OCI-LY3 (cell line): ENCODE data around the gene TICRR.

Source experiments
- H2AFZ ChIP-seq: fragments of 200-600, 300-600 bp; shearing (Covaris generic); 2 replicates; pipeline ENCODE4 v1.6.0; 2014; ENCODE audit warnings: antibody characterized with exemption, low read depth, low read length
- H3K27ac ChIP-seq: fragments of 200-600, 300-600 bp; sonication (generic); 2 replicates; pipeline ENCODE4 v1.5.1; 2014; ENCODE audit warnings: mild to moderate bottlenecking, low read length, moderate library complexity, mixed read lengths
- H3K27me3 ChIP-seq: fragments of 200-600, 300-600 bp; sonication (generic); 2 replicates; pipeline ENCODE4 v1.6.1; 2014; ENCODE audit warnings: low read depth, low read length, mixed read lengths
- H3K36me3 ChIP-seq: fragments of 200-600, 300-600 bp; sonication (generic); replicated peaks from 2 replicates; pipeline ENCODE3; 2014; ENCODE audit warnings: low read depth, low read length, mixed read lengths
- H3K4me1 ChIP-seq: fragments of 300-600, 200-600 bp; sonication (generic); 2 replicates; pipeline ENCODE4 v1.6.1; 2014; ENCODE audit warnings: low read length, mixed read lengths
- H3K4me2 ChIP-seq: fragments of 200-600, 300-600 bp; sonication (generic); 2 replicates; pipeline ENCODE4 v1.6.1; 2014; ENCODE audit warnings: low read length, mixed read lengths
- H3K4me3 ChIP-seq: fragments of 300-600, 200-600 bp; sonication (generic); 2 replicates; pipeline ENCODE4 v1.5.1; 2014; ENCODE audit warnings: antibody characterized with exemption, mild to moderate bottlenecking, low read length, moderate library complexity
- H3K79me2 ChIP-seq: fragments of 300-600, 200-600 bp; shearing (Covaris generic); 2 replicates; pipeline ENCODE4 v1.6.1; 2014; ENCODE audit warnings: mild to moderate bottlenecking, low read length, mixed read lengths
- H3K9ac ChIP-seq: fragments of 300-600, 200-600 bp; shearing (Covaris generic); 2 replicates; pipeline ENCODE4 v1.6.0; 2014; ENCODE audit warnings: mild to moderate bottlenecking, low read length, moderate library complexity
- H3K9me3 ChIP-seq: fragments of 200-600, 300-600 bp; shearing (Covaris generic); 2 replicates; pipeline ENCODE4 v1.6.1; 2014; ENCODE audit warnings: low read length, mixed read lengths; ENCODE audit not compliant: insufficient read depth
- H4K20me1 ChIP-seq: fragments of 200-600, 300-600 bp; sonication (generic); 2 replicates; pipeline ENCODE4 v1.6.1; 2016; ENCODE audit warnings: low read length, mixed read lengths; ENCODE audit not compliant: insufficient read depth
- EZH2phosphoT487 ChIP-seq: fragments of 200-600 bp; shearing (Covaris generic); IDR thresholded peaks from 2 replicates; pipeline ENCODE4 v1.6.1; 2018; ENCODE audit warnings: antibody characterized with exemption, mixed run types, low read depth
- TF ChIP-seq, protein P1 (sequence below): fragments of 200-600, 300-600 bp; sonication (generic); IDR thresholded peaks from 2 replicates; pipeline ENCODE4 v1.5.1; 2014; ENCODE audit warnings: antibody characterized with exemption, low read length, low read depth

The TICRR gene

DNA sequence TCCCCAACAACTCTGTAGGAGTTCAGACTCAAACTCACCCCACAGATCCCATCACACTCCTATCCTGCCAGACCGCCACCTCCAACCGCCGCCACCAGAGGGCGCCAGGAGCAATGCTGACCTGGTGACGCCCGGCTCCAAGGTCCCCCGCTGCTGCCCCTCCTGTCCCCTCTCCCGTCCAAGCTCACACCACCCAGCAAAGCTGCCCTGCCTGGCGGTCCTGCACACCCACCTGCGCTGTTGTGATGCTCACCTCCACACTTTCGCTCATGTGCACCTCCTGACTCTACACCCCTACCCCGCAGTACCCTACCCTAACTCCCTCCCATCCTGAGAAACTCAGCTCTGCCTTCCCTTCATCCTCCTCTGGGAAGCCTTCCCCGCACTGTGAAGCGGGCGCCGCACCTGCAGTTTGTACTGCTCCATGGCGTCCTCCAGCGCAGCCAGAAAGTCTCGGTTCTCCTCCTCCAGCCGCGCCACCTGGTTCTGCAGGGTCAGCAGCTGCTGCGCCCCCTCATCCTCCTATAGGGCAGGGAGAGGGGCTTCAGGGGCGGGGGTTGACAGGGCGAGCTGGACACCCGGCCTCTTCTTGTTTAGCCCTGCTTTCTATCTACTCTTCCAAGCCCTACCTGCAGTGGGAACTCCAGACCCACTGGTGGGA lies 72.1 kb downstream of the TICRR start:
- peaks cover 15% of the 10 kb centered on the region for H3K36me3 ChIP-seq

GRCh38 chr15:89648106-89649012 lies 73.1 kb downstream of the TICRR start:
- H3K27me3 ChIP-seq, result no peaks in the 10 kb centered on the region

More for the DNA sequence above, 72.1 kb downstream of the TICRR start:
- no peak overlapping the region for H3K4me3 ChIP-seq
- TF ChIP-seq, protein P1, sequence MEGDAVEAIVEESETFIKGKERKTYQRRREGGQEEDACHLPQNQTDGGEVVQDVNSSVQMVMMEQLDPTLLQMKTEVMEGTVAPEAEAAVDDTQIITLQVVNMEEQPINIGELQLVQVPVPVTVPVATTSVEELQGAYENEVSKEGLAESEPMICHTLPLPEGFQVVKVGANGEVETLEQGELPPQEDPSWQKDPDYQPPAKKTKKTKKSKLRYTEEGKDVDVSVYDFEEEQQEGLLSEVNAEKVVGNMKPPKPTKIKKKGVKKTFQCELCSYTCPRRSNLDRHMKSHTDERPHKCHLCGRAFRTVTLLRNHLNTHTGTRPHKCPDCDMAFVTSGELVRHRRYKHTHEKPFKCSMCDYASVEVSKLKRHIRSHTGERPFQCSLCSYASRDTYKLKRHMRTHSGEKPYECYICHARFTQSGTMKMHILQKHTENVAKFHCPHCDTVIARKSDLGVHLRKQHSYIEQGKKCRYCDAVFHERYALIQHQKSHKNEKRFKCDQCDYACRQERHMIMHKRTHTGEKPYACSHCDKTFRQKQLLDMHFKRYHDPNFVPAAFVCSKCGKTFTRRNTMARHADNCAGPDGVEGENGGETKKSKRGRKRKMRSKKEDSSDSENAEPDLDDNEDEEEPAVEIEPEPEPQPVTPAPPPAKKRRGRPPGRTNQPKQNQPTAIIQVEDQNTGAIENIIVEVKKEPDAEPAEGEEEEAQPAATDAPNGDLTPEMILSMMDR, result peak; percentile 70
- no peak for TF ChIP-seq EZH2phosphoT487
- no peaks in the 10 kb centered on the region for H3K4me1 ChIP-seq
- no peaks in the 10 kb centered on the region for H4K20me1 ChIP-seq
- H2AFZ ChIP-seq, result no peak overlapping the region
- no peak overlapping the region for H3K9ac ChIP-seq
- H3K4me2 ChIP-seq, result no peak overlapping the region
- no peaks in the 10 kb centered on the region for H3K27me3 ChIP-seq
- no peaks in the 10 kb centered on the region for H3K79me2 ChIP-seq
- H3K9me3 ChIP-seq, result no peaks in the 10 kb centered on the region
- H3K27ac ChIP-seq, result no peak overlapping the region

GRCh38 chr15:89649013-89649625 lies 73.8 kb downstream of the TICRR start:
- Histone ChIP-seq H3K79me2 (no peaks in the 10 kb centered on the region), H4K20me1 (no peaks in the 10 kb centered on the region)

More at GRCh38 chr15:89648106-89649012, 73.1 kb downstream of the TICRR start:
- H3K79me2 ChIP-seq, result no peaks in the 10 kb centered on the region
- no peak overlapping the region for H3K27ac ChIP-seq
- no peak for TF ChIP-seq EZH2phosphoT487
- TF ChIP-seq, protein P1, result no peak
- no peak overlapping the region for H3K4me3 ChIP-seq
- peaks cover 15% of the 10 kb centered on the region for H3K36me3 ChIP-seq
- H3K4me1 ChIP-seq, result no peaks in the 10 kb centered on the region
- no peaks in the 10 kb centered on the region for H4K20me1 ChIP-seq
- no peak overlapping the region for H3K4me2 ChIP-seq
- H2AFZ ChIP-seq, result no peak overlapping the region
- no peaks in the 10 kb centered on the region for H3K9me3 ChIP-seq
- no peak overlapping the region for H3K9ac ChIP-seq

More at GRCh38 chr15:89649013-89649625, 73.8 kb downstream of the TICRR start:
- Histone ChIP-seq H2AFZ (no peak overlapping the region), H3K4me2 (no peak overlapping the region), H3K27me3 (no peaks in the 10 kb centered on the region), H3K27ac (no peak overlapping the region), H3K4me3 (no peak overlapping the region), H3K36me3 (peaks cover 15% of the 10 kb centered on the region), H3K4me1 (0 out of 2 replicates have a peak, but pooled peaks cover under 1% of the 10 kb centered on the region), H3K9me3 (no peaks in the 10 kb centered on the region), H3K9ac (no peak overlapping the region)
- TF ChIP-seq EZH2phosphoT487, result no peak
- TF ChIP-seq, protein P1, result no peak
